GM18861 (cell line): ENCODE data around the gene GNB2.

Source experiments
- ATAC-seq: cut with Tn5 transposase; IDR thresholded peaks from one replicate; pipeline ENCODE4 v1.9.1; 2021; ENCODE audit not compliant: unreplicated experiment

Gene GNB2

DNA sequence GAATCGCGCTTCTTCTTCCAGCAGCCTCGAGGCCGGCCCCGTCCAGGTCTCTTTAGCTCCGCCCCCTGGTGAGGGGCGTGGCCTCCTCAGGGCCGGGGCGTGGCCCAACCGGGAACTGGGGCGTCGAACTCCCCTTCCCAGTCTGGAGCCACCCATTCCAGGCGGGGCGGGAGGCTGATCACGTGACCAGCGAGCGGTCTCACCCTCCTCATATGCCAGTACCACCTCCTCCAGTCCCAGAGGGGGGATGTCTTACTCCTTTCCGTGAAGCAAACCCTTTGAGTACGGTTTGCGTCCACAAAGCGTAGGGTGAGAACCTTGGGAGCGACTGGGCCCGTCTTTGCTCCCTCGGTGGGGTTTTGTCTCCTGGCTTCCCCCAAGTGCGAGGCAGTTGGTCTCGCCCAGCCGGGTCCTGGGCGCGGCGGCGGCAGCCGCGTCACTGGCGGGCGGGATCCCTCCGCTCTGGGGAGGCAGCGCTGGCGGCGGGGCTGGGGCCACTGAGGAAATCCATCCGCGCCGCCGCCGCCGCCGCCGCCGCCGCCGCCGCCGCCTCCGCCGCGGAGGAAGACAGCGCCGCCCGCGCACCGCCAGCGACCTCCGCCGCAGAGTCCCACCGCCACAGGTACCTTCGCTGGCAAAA, at the start of gene GNB2:
TSS of gene GNB2 (plus strand) at position 439 of the 640 bp plus-strand sequence. CDS start 2,526 bp downstream, outside the sequence.
- ATAC-seq = peak; percentile 50

DNA sequence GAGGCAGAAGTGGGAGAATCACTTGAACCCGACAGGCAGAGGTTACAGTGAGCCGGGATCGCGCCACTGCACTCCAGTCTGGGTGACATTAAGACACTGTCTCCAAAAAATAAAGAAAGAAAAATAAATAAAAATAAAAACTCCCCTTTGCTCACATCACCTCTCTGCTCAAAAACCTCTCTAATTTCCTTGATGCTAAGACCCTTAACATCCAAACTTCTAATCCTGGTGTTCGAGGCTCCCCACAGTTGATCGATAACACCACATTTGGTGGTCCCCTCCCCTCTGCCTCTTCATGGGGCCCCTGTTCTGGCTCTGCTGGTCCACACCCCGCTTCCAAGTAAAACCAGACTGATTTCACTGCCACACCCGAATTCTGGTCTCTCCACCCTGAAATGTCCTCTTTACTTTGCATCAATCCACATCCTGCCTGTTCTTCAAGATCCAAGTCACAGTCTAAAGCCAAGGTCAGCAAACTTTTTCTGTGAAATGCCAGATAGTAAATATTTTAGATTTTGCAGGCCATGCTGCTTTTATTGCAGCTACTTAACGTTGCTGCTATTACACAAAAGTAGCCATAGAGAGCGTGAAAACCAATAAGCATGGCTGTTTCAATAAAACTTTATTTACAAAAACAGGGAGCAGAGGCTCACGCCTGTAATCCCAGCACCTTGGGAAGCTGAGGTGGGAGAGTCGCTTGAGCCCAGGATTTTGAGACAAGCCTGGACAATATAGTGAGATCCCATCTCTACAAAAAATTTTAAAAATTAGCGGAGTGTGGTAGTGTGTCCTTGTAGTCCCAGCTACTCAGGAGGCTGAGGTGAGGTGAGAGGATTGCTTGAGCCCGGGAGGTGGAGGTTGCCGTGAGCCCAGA, 49.4 kb upstream of the GNB2 start:
- no peak for ATAC-seq

DNA sequence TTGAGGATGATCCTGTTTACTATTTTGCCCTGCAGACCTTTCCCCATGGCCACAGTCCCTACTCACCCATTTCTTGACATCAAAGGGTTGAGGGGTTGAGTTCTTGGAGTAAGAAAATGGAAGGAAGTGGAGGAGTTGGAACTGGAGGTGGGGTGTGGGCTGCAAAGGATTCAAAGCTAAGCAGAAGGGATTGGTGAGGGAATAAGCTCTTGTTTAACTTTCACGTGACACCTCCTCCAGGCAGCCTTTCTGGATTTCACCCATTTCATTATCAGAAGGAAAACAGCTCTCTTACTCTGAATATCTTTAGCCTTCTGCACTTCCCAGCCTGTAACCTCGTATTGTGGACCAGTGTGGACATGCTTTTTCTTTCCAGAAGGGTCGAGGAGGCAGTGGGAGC, 47.5 kb upstream of the GNB2 start:
- no peak for ATAC-seq

DNA sequence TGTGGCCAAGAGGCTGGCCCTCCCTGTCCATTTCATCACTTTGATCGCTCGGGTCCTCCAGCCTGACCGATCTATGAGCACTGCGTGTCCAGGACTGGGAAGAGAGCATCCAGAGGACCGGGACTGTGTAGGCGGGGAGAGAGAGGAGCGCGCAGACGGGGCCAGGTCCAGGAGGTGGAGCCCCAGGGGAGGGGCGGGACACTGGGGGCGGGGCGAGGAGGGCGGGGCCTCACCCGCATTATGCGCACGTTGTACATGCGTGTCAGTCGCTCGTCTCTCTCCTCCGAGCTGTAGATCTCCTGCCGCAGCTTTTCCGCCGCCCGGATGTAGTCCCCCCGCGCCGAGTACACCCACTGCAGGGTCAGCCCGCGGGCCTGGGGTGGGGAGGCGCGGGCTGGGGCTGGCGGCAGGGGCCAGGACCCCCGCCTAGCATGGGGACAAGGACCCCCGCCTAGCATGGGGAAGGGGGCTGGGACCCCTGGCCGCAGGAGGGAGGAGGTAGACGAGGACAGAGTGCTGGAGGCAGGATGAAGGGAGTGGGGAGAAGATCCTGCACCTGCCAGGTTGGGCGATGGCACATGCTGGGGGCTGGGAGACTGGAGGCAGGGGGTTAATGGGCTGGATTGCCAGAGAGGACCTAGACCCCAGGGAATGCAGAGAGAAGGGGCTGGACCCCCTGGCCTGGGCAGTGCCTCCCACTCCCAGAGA, 46.9 kb upstream of the GNB2 start:
- ATAC-seq = peak; percentile 54

DNA sequence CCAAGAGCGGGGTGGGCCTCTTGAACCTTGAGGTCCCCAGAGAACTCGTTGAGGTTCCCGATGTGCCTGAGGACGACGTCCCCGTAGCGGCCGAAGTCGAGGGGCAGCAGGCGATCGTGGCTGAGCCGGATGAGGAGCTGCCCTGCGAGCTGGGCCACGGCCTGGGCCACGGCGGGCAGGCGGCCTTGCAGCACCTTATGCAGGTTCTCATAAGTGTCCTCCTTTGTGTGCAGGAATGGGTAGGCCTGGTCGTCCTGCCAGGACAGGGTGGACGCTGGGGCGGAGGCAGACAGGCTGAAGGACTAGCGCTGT, 46.3 kb upstream of the GNB2 start:
- ATAC-seq = no peak

DNA sequence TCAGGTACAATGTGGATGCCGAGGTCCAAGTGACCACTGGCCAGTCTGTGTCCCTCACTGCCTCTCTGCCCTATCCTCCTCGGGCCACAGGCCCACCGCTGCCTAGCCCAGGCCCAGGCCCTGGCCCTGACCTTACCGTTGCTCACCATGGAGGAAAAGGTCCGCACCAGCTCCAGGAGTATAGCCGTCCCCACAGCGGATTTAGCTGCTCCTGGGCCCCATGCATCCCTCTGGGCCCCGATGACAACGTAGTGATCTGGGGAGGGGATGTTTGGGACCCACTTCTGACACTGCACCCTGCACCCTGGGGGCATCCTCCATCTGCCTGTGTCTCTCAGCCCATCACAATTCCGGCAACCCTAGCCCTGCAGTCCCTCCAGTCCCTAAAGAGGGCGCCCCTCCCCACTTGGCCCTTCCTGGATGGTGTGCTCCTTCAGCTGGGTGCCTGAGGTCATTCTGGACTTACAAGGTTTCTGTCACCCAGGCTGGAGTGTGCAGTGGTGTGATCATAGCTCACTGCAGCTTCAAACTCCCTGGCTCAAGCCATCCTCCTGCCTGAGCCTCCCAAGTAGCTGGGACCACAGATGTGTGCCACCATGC, 44.3 kb upstream of the GNB2 start:
- ATAC-seq = no peak

DNA sequence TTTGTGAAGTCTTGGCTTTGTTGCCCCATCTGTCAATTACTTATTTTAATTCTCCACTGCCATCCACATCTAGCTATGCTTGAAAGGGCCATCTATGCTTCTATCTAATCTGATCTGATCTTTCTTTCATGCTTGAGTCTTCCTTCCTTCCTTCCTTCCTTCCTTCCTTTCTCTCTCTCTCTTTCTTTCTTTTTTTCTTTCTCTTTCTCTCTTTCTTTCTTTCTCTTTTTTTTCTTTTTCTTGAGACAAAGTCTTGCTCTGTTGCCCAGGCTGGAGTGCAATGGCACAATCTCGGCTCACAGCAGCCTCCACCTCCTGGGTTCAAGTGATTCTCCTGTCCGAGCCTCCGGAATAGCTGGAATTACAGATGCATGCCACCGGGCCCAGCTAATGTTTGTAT, 43.5 kb upstream of the GNB2 start:
- ATAC-seq = no peak

DNA sequence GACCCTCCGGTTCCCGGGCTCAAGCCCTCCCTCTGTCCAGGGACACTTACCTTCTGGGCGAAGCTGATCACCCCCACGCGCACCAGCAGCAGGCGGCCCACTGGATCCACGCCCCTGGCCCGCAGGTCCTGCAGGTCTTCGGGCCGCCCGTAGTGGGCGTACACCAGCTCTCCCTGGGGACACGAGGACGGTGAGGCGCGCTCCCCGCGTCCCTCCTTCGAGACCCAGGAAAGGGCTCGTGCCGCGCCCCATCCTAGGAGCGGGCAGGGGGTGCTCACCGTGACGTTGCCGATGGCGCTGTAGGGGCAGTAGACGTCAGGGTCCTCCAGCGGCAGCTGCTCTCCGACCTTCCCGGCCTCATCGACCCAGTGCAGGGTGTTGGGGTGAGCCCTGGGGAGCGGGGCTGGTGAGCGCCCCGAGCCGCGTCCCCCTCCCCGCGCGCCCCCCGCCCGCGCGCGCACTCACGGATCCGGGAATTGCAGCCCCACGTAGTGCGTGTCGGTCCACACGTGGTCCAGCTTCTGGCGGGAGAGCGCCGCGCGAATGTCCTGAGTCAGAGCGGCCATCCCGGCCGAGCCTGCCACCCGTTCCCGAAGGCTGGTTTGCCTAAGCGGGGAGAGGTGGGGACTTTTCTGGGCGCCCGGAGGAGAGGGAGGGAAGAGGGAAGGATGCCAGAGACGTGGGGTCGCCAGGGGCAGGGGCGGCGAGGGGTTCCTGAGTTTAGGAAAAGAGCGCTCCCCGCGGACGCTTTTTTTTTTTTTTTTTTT, 40.4 kb upstream of the GNB2 start:
- ATAC-seq = no peak

DNA sequence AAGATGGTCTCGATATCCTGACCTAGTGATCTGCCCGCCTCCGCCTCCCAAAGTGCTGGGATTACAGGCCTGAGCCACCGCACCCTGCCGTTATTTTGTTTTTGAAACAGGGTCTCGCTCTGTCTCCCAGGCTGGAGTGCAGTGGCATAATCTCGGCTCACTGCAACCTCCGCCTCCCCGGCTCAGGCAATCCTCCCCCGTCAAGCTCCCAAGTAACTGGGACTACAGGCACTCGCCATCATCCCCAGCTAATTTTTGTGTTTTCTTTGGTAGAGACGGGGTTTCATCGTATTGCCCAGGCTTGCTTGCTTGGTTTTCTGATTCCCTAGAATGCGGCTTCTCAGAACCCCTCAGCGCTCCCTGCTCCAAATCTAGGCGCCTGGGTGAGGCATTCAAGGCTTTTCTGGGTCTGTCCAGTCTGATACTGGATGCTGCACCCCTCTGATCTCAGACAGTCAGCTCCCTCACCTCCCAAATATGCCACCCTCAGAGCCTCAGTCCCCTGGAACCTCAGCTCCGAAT, 33.5 kb upstream of the GNB2 start:
- no peak for ATAC-seq

DNA sequence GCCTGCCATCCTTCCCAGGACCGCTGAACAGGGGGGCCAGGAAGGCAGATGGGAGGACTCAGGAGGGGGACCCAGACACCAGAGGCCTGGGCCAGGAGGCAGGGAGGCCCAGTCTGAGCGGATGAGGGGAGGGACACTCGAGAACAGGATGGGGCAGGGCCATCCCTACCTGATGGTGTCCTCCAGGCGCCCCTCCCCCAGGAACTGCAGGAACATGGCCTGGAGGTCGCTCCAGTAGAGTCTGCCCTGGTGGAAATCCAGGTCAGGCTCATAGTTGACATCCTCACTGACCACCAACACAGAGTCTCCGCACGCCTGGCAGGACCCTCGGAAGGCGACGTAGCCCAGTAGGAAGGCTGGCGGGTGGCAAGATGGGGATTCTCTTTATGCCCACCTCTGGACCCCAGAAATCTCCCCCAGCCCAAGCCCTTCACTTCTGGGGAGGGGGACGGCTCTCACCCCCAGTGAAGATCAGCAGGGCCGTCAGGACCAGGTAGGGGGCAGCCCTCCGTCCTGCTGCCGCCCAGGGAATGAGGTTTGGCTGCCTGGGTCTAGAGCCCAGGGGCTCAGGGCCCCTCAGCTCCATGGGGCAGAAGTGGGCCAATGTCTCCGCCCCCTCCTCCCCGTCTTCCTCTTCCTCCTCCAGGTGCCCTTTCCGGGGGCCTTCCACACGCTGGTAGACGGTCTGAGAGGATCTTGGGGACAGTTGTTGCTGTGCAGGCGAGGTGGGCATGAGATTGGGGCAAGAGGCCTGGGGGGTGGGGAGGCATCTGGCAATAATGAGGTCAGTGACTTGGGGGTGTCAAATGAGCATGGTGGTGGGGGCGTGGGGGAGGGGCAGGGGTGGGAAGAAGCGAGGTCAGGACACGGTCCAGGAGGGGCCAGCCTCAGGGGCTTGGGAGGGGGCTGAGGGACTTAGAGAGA, 32.8 kb upstream of the GNB2 start:
- ATAC-seq = no peak

DNA sequence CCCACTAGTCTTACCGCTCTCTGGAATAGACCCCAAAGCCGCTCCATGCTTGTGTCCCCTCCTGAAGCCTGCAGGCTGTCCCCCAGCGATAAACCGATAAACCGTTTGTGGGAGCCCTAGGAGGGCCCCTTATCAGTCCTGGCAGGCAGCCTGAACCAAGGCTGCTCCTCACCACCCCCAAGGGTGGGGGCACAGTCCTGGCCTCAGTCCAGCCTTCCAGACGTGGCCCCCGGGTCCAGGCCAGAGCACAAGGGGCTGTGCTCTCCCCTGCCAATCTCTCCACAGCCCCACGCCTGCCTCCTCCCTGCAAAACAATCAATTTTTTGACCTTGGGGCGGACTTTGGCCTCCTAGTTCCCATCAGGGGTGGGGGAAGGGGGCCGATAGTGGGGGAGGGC, 32.1 kb upstream of the GNB2 start, which contains the start of gene TFR2:
TSS of gene TFR2 (minus strand) at position 90 of the 397 bp plus-strand sequence. CDS start at position 47, 43 bp downstream.
- no peak for ATAC-seq

DNA sequence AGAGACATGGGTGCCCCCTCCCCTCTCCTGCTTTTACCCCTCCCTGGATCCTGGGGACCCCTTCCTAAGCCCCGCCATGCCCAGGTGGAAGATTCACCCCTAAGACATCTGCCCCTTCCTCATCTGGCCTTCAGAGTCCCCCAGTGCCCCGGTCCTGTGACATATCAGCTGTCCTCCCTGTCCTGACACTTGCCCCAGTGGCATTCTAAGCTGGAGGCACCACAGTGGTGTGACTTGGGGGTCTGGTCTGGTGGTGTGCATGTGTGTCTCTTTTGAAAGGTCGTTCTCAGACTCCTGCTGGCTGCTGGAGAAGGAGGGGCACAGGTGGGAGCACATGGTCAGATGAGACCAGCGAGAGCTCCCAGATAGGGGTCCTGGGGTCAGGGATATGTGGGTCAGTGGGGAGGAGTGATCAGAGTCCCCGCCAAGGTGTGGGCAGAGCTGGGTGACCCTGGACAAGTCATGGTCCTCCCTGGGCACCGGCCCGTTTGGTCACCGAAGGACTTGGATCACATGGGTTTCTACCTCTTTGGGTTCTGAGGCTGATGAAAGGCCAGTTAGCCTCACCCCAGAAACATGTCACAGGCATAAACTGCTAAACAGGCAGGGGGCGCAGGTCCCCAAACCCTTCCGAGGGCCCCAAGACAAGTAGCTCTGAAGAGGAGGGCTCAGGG, 31.5 kb upstream of the GNB2 start:
- ATAC-seq = no peak

DNA sequence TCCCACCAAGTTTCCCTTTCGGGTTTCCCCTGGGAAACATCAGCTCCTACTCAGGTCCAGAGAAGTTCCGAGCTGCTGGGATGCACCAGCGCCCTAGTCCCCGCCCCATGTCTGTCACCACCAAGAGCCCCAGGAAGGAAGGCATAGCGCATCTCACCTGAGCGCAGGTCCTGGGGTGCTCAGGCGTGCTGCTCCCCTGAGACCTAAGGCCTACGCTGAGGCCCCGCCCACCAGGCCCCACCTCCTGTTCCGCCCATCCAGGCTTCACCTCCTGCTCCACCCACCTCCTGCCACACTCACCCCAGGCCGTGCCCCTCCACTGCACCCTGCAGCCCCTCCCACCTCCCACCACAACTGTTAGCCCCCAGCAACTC, 31.0 kb upstream of the GNB2 start:
- no peak for ATAC-seq

DNA sequence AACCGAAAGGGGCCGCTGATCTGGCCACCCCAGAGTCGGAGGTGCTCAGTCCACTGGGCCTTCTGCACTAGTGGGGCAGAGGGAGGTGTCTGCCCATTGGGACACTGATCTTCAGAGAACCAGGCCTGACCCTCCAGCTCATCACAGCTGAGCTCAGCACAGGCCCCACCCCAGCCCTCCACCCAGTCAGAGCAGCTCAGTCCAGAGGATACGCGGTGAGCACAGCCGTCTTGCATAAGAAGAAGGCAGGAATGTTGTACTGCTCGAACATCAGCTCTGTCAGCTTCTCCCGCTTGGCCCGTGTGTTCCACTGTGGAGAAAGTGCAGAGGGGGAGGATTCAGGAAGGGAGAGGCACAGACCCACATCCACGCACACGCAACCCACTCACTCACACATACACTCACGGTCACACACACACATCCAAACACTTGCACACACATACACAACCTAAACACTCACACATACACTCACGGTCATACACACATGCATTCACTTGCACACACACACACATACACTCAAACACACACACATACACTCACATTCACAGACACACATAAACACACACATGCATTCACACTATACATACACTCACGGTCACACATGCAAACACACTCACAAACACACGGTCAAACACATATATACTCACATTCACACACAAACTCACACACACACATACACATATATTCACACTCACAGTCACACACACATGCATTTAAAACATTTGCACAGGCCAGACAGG, 23.5 kb upstream of the GNB2 start:
- ATAC-seq = no peak

DNA sequence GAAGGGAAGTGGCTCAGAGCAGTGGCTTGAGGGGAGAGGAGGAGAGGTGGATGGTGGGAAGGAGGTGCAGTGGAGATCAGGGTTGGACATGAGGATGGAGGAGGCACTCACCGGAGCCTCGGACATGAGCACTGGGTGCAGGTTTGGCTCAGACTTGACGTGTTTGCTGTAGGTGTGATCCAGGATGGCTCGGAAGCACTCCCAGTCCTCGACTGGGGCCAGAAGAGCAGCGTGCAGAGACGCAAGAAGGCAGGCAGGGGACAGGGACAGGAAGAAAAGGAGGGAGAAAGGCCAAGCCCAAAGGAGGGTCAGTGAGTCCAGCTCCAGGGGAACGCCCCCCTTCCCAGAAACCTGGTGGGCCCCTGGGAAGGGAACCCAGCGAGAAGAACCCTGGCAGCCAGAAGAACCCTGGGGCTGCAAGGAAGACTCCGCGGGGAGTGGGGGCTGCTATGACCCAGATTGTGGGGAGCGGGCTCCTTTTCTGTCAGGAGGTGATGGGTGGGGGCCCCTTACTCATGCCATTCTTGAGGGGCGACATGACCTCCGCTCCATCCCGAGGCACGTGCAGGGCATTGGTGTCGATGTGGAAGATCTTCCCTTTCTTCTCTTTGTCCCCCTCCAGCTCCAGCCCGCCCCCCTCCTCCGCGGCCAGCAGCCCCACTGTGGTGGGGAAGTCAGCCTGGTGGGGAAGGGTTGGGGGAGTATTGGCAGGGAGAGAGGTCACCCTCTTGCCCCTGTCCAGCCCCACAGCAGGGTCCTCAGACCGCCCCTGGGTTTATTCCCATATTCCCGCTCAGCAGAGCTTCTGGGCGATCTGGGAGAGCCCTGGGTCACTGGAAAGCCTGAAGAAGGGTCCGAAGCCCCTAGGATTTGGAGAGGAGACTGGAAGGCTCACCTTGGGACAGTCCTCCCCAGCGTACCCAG, 18.4 kb upstream of the GNB2 start:
- no peak for ATAC-seq

DNA sequence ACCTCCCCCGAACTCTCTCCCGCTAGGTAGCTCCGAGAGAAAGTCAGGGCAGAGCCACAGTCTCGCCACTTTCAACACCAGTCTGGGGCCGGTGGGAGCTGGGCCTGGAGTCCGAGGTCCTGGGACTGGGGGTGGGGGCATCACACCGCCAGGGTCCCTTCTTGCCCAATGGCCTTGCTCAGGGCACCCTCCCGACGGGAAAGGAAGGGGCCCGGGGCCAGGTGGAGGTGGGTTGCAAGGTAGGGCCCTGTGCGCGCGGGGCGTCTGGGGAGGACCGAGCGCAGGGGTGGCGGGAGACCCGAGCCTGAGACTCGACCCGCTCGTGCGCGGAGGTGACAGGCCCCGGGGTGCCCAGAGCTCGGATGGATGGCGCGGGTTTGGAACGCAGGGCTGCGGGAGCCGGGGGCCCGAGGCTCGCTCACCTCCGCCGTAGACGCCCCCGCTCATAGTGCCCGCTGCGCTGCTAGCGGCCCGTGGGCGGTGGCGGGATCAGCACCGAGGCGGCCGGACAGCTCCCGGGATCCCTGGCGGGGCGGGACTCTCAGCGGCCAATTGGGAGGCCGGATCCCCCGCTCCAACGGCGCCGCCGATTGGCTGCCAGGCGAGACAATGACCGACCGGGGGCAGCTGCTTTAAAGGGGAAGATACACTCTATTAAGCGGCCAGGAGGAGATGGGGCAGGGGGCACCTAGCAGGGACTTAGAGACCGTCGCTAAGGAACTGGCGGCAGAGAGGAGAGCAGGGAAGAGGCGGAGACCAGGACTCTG, 17.4 kb upstream of the GNB2 start, which contains the start of gene ACTL6B:
TSS of gene ACTL6B (minus strand) at position 541 of the 767 bp plus-strand sequence. CDS start at position 447, 94 bp downstream.
- no peak for ATAC-seq
